Right kidney (tissue), 1 donor: ENCODE results near the gene CWH43.
"Not testable (repeated sequence)": the region's sequence is repeated elsewhere in the genome, so short reads cannot be mapped to it uniquely, and the experiment has no call there.

Experiments used
- DNase-seq: peaks from one replicate; pipeline ENCODE4 v3.0.0-alpha.2; 2016

Gene CWH43

GRCh38 chr4:49096627-49097026, 110.6 kb downstream of the CWH43 start:
- not testable (repeated sequence) for DNase-seq

GRCh38 chr4:49097071-49097470, 111.0 kb downstream of the CWH43 start:
- DNase-seq, result not testable (repeated sequence)

GRCh38 chr4:49097505-49097904, 111.4 kb downstream of the CWH43 start:
- not testable (repeated sequence) for DNase-seq

- not testable (repeated sequence) for DNase-seq
Observed at GRCh38 chr4:49098034-49098759, 112.1 kb downstream of the CWH43 start.

- DNase-seq, result not testable (repeated sequence)
Observed at GRCh38 chr4:49099831-49100444, 113.9 kb downstream of the CWH43 start.

GRCh38 chr4:49102344-49102898, 116.3 kb downstream of the CWH43 start:
- DNase-seq, result not testable (repeated sequence)

- not testable (repeated sequence) for DNase-seq
Observed at GRCh38 chr4:49103436-49104136, 117.5 kb downstream of the CWH43 start.

- not testable (repeated sequence) for DNase-seq
Observed at GRCh38 chr4:49104231-49104930, 118.3 kb downstream of the CWH43 start.

- not testable (repeated sequence) for DNase-seq
Observed at GRCh38 chr4:49105248-49105904, 119.3 kb downstream of the CWH43 start.

GRCh38 chr4:49107262-49107661, 121.2 kb downstream of the CWH43 start:
- DNase-seq, result not testable (repeated sequence)

GRCh38 chr4:49108183-49108978, 122.3 kb downstream of the CWH43 start:
- not testable (repeated sequence) for DNase-seq

- DNase-seq, result not testable (repeated sequence)
Observed at GRCh38 chr4:49109567-49110166, 123.6 kb downstream of the CWH43 start.

GRCh38 chr4:49110579-49110978, 124.5 kb downstream of the CWH43 start:
- DNase-seq, result not testable (repeated sequence)
